ENCODE data around the gene TUBGCP3.

The TUBGCP3 gene

DNA sequence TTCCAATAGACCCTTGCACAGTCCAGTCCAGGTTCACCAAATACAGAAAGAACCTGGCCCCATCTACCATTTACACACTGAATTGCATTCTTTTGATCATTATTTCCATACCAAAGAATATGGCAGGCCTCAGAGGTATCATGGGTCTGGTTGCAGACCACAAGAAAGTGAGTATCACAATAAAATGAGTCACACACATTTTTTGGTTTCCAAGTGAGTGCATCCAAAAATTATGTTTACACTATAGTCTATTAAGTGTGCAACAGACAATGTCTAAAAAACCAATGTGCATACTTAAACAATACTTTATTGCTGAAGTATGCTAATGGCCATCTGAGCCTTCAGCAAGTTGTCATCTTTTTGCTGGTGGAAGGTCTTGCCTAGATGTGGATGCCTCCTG lies 106.5 kb downstream of the TUBGCP3 start:
- DNase-seq (ENCODE audit: low read depth), result no peak

DNA sequence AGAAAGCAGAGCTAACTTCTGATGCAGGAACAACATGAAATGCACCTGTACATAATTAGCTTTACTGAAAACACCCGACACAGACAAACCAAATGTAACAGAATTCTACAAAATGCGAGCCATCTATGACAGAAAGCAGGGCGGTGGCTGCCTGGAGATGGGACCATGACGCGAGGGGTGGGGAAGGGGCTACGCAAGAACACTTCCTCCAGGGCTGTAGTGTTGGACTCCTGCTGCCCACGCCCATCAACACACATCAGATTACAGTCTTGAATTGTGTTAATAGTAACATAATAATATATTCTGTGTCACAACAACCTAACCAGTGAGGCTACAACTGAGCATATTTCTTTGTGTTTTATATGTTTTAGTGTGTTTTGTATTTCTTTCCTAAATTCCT lies 108.6 kb downstream of the TUBGCP3 start:
- no peak for DNase-seq (ENCODE audit: low read depth)

DNA sequence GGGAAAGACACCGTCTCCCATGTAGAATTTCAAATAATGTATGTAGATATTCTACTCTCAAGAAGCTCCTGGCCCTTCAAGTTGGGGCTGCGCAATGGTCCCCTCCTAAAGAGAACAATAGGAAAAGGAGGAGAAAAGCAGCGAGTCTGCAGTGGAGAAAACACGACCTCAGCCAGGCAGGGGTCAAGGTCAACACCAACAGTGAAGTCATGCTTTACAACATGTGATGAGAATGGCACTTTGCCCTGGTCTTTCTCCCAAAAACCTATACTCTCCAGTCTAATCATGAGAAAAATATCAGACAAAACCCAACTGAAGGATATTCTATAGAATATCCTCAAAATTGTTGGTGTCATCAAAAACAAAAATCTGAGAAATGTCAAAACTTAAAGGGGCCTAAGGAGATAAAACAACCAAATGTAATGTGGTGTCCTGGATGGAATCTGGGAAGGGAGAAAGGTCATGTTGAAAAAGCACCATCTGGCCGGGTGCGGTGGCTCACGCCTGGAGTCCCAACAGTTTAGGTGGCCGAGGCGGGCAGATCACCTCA lies 110.8 kb downstream of the TUBGCP3 start:
- DNase-seq (ENCODE audit: low read depth), result no peak

DNA sequence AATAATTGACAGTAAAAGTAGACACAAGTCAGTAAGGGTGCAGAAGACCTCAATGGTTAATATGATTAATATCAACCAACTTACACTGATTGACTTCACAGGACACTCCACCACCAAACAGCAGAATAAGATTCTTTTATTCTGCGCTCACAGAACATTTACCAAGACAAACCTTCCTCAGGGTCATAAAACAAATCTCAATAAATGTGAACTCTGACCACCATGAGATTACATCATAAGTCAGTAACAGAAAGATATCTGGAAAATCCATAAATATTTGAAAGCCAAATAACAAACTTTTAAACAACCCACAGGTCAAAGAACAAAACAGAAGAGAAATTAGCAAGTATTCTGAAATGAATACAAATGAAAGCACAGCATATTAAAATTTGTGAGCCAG lies 112.1 kb downstream of the TUBGCP3 start:
- DNase-seq (ENCODE audit: low read depth), result no peak

DNA sequence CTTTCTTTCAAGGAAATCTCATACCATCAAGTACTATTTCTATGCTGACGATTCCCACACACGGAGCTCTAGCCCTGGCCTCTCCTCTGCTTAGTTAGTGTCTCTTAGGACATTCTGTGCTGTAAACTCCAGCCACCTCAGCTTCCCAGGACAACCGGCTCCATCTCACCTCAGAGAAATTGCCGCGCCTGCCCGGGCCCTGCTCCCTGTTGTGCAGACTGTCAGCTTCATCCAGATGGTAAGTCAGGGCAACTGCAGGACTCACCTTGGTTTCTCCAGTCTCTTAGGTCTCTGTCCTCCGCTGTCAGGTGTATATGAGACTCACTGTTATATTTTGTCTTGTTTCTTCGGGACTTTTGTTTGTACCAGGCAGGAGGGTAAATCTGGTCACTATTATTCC lies 113.1 kb downstream of the TUBGCP3 start:
- DNase-seq (ENCODE audit: low read depth), result no peak

DNA sequence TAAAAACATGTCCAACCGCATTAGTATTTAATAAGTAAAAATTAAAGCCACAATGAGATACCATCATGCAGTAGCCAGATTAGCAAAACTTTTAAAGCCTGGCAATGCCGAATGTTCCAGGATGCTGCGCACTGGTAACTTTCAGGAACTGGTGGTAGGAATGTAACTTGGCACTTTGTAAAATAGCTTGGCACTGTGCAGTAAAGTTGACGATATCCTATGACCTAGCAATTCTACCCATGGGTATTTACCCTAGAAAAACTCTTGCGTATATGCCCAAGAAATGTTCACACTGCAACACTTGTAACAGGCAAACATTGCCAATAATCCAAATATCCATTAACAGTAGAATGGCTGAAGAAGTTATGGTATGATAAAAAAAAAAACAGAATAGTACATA lies 114.1 kb downstream of the TUBGCP3 start:
- no peak for DNase-seq (ENCODE audit: low read depth)

DNA sequence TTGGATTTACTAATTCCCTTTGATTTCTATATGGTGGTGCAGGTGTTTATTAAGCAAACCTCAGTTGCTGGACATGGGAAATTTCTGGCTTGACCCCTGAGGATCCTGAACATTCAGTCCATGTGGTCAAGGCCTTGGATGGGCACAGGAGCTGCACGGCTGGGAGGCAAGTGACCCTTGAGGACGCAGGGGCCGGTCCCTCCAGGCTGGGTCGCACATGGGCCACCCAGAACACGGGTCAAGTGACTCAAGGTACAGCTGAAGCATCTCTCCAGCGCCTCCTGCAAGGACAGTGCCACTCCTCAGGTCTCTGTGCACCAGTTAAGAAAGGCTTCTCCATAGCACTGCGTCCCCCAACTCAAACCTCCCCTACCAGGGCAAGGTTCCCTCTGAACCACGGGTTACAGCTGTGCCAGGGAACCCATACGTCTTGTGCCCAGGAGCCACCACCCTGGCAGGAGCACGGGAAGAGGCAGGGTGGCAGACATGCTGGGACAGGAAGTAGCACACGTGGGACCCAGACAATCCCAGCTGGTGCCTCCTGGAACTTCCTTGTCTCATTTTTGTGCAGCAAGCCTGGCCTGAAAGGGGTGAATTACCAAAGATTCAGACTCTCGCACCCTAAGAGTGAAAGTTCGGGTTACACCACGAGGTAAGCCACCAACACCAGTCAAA lies 118.7 kb downstream of the TUBGCP3 start:
- DNase-seq (ENCODE audit: low read depth), result no peak

DNA sequence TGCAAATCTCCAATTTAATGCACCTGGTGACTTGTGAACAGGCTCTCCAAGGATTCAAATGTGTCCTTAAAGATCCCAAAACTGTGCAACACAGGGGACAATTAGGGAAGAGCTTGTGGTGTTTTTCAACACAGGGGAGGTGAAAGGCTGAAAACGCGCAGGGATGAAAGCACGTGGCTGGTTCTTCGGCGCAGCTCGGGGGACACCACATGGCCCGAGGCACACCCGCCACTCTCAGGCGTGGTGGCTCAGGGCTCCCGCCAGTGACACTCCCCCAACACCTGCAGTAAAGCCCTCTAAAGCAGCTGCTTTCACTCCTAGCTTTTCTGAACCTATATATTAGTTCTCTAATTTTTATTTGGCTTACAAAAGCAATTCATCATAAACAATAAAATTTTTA lies 119.9 kb downstream of the TUBGCP3 start:
- DNase-seq (ENCODE audit: low read depth), result no peak

DNA sequence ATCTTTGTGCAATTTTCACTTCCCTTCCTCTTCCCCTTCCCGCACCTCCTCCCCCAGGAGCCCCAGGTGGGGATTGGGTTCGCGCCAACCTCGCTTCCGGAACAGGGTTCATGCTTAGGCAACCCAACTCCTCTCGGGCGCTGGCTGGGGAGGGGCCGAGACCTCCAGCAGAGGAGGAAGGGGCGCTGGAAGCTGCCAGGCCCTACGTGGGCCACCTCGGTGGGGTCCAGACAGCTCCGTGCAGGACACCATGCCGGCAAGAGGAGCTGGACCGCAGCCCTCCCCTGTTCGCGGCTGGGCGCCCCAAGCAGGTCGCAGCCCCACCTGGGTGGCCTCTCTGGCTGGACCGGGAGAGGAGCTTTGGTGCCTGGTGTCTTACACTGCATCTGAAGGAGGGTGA lies 120.7 kb downstream of the TUBGCP3 start:
- DNase-seq (ENCODE audit: low read depth), result no peak

DNA sequence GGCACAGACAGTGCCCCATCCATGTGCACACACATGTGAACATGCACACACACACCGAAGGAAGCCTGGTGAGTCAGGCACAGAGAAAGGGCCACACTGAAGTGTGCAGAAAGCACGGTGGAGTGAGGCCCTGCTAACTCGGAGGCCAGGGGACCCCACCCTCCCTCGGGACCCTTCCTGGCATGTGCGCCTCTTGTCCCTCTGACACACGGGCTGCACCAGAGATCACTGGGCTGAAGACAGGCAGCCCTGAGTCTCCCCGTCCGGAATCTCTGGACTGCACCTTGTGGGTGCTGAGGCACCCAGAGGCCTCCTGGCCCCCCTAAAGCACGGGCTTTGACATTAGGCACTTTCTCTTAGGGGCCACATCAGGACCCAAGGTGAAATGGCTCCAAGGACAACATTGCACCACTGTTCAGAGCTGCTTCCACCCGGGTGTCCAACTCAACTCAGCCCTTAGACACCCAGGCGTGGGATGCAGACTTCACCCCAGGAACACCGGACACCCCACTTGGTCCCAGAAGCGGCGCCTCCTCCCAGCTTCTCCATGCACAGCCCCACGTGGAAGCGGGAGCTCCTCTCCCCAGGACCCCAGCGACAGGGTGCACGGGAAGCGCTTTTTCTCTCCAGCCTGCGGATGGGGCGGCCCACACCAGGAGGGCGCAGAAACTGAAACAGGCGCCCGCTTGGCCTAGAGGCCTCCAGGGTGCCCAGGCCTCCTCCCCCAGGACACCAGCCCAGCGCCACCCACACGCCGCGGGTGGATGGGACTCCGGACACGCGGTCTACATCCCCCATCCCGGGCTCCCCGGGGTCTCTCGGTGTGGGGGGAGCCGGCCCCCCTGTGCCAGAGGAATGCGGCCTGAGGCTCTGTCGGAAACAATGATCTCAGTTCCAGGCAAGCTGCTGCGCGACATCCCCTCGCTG lies 121.6 kb downstream of the TUBGCP3 start:
- DNase-seq (ENCODE audit: low read depth), result no peak

DNA sequence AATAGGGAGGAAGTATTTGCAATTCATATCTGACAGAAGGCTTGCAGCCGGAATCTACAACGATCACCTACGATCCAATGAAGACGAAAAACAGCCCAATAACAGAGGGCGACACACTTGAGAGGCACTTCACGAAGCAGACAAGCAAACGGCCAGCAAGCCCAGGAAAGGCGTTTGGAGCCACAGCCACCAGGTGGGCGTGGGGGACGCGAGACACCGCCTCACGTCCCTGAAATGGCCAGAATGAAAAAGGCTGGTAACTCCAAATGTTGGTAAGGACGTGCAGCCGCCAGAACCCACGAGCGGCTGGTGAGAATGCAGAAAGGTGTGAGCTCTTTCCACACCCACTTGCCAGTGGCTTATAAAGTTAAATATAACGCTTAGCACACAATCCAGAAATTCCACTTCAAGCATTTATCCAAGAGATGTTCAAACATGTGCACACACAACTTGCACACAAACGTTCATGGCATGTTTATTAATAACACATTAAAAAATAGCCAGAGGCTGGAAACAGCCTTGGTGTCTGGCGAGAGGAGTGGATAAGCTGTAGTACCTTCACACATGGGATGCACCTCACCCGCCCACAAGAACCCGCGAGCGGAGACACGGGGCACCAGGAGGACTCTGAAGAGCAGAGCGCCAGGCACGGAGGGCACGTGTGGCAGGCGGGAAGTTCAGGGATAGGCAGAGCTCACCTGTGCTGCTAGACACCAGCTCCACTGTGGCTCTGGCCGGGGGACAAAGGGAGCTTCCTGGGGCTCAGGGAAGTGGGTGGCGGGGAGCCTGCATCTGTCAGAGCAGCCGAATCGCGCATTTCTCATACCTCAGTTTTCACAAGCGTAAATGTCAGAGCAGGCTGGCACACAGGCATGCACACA lies 122.5 kb downstream of the TUBGCP3 start:
- no peak for DNase-seq (ENCODE audit: low read depth)

DNA sequence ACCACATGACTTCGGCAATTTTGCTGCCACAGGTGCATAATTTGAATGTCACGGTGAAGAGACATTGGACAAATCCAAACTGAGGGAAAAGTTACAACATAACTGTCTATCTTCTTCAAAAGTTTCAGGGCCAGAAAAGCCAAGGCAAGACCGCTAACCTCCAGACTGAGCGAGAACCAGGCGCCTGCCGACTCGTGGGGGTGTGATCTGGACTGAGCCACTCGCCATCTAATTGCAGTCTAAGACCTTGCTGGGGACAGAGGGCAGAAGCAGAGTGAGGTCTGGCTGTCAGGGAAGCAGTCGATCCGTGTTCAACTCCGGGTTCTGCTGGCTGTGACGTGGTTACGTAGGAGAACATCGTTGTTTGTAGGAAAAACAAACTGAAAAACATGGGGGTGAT lies 123.2 kb downstream of the TUBGCP3 start:
- DNase-seq (ENCODE audit: low read depth), result no peak

DNA sequence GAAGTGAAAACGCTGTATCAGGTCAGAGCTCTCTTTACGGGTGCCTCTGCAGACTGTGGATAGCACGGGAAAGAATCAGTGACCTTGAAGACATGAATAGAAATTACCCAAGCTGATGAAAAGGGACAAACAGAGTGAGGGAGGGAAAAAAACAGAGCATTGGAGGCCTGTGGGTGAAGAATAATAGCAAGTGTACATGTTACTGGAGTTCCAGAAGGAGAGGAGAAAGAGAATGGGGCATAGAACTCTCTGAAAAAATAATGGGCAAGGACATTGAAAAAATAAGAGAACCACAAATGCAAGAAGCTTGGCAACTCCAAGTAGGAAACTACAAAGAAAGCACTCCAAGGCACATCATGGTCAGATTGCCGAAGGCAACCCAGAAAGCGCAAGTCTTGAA lies 125.5 kb downstream of the TUBGCP3 start:
- DNase-seq (ENCODE audit: low read depth), result no peak

DNA sequence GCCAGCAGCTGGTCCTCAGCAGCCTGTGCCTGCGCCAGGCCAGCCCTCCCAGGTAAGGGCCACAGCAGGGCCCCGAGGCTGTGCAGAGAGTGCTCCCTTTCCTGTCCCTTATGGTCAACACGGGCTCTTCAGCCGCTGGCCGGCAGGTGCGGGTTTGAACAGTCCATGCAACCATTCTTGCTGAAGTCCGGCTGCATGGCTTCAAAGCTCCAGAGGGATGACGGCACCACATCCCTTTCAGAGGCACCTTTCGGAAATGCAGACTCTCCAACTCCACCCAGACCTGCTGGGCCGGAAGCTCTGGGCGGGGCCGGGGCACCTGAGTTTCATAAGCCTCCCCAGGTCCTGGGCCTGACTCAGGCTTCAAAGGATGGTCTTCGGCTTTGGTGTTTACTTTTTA lies 130.5 kb downstream of the TUBGCP3 start:
- DNase-seq (ENCODE audit: low read depth), result no peak

DNA sequence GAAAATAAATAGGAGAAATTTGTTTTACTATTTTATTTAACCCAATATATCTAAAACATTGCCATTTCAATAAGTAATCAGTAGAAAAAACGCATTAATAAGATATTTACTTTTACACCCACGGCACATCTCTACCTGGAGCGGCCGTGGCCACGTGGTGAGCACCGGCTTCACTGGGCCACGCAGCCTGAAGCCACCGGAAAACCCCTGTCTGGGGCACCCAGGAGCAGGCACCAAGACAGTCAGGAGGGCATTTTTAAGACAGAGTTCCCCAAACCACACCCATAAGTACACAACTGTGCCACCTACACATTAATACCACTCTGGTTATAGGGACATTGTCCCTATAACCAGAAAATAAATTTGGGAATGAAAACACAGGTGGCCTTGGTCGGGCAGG lies 130.9 kb downstream of the TUBGCP3 start:
- no peak for DNase-seq (ENCODE audit: low read depth)

DNA sequence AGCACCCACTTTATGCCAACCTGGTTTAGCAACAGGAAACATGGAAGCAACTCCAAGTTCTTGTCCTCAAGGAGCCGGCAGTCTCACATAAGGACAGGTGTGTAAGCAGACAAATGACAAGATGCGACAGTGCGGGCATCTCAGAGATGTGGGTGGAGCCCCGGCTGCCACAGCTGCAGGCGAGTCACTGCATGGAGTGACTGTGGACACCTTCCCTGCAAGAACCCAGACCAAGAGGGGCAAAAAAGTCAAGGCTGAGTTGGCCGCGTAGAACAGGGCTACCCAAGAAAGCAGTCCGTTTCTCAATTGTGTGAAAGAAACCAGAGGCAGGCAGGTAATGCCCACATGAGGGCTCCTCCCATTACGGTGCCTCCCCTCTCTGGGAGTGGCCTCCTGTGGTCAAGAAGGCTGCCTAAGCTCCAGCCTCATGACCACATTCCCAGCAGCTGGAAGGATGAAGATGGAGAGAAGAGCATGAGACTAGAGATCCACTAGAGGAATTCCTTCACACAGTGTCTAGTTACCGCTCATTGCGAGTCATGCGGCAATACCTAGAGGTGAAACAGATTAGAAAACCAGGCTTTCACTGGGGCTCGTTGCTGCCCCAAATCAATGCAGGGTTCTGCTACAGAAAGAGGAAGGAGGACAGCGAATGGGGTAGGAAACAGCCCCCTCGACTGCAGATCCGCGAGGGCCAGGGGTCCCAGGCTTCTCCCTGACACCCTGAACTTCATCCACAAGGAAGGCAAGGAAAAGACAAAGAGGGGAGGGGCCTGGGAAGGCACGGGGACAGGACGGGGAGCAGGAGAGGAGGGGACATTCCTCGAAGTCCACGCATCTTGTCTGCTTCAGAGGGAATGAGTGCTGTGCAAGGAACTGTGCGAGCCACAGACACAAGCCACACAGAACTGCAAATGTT lies 131.6 kb downstream of the TUBGCP3 start:
- no peak for DNase-seq (ENCODE audit: low read depth)

DNA sequence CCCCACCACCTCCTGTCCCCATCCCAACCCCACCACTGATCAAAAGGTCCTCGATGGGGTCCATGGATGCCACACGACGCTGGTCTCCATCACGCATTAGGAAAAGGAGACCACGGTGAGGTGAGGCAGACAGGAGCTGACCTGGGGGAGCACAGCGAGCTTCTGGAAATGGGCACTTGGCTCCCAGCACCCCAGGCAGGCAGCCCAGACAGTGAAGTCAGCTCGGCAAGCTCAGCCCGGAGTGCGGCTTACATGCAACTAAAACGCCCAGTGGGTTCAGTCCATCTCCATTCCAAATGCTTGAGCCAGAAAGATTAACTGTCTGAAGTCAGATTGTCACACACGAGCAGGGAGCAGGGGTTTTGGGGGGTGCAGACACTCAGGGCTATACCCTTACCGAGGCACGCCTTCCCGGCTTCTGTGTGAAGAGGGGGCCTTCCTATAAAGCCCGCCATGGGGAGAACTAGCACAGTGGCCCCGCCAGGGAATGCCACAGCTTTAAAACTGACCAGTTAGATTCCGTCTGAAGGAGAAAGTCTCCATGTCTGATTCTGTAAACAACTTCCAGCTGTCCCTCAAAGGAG lies 132.4 kb downstream of the TUBGCP3 start:
- DNase-seq (ENCODE audit: low read depth), result no peak

DNA sequence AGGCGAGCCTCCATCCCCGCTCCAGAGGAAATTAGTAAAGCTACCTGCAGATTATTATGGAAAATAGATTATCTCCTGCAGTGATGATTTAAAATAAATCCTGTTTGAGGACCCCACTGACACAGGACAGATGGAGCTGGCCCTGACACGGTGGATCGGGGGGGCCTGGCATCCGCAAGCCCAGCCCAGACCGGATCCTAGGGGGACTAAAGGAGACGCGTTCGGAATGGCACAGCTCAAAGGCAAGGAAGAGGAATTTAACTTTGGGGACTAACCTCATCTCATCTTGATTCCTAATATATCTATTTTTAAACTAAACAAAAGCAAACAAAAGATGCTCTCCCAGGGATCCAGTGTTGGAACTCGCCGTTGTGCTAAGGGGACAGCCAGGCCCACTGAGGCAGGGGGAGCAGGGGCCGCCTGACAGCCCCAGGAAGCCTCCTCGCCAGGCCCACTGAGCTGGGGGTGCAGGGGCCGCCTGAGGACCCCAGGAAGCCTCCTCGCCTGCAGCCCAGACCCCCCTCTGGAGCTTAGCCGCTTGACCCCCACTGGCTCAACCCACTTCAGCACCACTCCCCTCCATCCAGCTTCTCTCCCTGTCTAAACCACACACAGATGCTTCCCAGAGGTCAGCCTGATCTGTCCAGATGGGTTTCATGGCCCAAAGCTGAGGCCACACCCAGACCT lies 133.2 kb downstream of the TUBGCP3 start:
- no peak for DNase-seq (ENCODE audit: low read depth)

DNA sequence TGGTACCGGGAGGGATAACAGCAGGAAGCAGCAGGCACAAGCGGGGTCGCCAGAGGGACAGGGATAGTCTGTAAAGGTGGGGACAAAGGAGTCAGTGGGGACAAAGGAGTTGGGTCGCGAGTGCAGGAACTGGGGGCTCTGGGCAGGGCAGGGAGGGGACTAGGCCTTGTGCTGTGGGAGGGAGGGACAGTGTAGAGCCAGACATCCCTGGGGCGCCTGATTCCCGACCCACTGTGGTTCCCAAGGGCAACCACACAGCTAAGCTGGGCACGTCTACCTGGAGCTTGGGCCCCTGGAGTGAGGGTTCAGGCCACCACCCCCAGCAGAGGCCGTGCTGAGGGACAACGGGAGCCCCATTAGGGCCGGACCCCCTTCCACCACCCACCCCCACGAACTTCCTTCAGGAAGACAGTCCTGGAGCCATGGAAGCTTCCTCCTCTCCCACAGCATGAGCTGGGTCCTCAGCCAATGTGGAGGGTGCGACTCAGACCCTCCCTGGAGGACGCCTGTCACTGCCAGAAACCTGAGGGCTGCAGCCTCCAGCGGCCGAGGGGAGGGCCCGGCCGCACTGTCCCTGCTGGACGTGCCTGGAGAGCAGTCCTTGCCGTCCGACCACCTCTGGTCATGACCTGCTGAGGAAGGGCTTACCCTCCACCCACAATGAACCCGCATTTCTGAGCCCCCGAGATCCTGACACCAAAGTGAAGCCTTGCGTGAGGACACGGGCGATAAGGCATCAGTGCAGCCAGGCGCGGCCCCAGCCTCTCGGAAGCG lies 133.9 kb downstream of the TUBGCP3 start:
- DNase-seq (ENCODE audit: low read depth), result no peak
